Measurements from ENCODE around the gene DAPK3. TPM values are rescaled to one million over a fixed set of nuclear protein-coding genes. Genes with fewer than 3 reads are reported as not detected.
"Not testable (repeated sequence)": the region's sequence is repeated elsewhere in the genome, so short reads cannot be mapped to it uniquely, and the experiment has no call there.

DAPK3 gene
- total RNA-seq, 1 donor from 2014 or later, result 105 TPM

DNA sequence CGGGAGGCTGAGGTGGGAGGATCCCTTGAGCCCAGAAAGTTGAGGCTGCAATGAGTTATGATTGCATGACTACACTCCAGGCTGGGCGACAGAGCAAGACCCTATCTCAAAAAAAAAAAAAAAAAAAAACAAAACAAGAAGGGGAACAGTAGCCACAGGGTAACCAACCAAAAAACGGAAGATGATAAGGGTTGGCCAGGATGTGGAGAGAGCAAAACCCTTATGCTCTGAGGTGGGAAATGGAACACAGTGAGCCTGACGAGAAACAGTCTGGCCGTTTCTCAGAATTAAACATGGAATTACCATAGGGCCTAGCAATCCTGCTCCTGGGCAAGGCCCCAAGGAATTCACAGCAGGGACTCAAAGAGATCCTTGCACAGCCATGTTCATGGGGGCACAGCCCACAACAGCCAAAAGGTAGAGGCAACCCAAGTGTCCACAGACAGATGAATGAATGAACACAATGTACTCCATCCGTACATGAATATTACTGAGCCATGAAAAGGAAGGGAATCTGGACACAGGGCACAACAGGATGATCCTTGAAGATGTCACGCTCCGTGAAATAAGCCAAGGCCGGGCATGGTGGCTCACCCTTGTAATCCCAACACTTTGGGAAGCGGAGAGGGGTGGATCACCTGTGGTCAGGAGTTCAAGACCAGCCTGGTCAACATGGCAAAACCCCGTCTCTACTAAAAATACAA lies 26.7 kb downstream of the DAPK3 start:
- no peak for FAIRE-seq
- TF ChIP-seq, protein P1, sequence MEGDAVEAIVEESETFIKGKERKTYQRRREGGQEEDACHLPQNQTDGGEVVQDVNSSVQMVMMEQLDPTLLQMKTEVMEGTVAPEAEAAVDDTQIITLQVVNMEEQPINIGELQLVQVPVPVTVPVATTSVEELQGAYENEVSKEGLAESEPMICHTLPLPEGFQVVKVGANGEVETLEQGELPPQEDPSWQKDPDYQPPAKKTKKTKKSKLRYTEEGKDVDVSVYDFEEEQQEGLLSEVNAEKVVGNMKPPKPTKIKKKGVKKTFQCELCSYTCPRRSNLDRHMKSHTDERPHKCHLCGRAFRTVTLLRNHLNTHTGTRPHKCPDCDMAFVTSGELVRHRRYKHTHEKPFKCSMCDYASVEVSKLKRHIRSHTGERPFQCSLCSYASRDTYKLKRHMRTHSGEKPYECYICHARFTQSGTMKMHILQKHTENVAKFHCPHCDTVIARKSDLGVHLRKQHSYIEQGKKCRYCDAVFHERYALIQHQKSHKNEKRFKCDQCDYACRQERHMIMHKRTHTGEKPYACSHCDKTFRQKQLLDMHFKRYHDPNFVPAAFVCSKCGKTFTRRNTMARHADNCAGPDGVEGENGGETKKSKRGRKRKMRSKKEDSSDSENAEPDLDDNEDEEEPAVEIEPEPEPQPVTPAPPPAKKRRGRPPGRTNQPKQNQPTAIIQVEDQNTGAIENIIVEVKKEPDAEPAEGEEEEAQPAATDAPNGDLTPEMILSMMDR (IDR thresholded peaks at IDR 0.05; ENCODE audit: insufficient read depth, low read length, severe bottlenecking), result no peak

DNA sequence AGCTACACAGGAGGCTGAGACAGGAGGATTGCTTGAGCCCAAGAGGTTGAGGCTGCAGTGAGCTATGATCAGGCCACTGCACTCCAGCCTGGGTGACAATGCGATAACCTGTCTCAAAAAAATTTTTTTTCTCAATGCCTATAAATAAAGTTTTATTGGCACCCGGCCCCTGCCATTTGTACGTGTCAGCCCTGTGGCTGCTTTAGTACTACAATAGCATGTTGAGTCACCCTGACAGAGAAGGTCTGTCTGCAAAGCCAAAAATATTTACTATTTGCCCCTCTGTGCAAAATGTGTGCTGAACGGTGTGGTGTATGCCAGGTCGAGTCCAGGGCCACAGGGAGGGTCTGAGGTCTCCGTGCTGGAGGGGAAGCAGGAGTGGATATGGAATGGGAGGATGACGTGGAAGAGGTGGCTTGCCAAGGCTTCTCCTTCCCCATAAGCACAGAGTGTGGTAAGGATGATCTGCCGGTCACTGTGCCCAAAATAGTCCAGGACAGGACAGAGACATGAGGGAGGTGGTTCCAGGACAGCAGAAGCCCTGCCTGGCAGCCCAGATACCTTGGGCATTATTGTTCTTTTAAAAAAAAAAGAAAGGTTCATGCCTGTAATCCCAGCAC lies 28.0 kb downstream of the DAPK3 start:
- no peak for FAIRE-seq
- Histone ChIP-seq H3K4me3 (ENCODE audit: low read depth, low read length) (no peak overlapping the region), H3K36me3 (ENCODE audit: control insufficient read depth, insufficient read depth, low read length) (no peaks in the 10 kb centered on the region), H3K27me3 (ENCODE audit: control insufficient read depth, insufficient read depth, low read length) (no peaks in the 10 kb centered on the region)
- TF ChIP-seq, protein P1 (IDR thresholded peaks at IDR 0.05; ENCODE audit: insufficient read depth, low read length, severe bottlenecking), result no peak
- no peak for DNase-seq (ENCODE audit: low read depth)

More for the DNA sequence above, 26.7 kb downstream of the DAPK3 start:
- H3K27me3 ChIP-seq (ENCODE audit: control insufficient read depth, insufficient read depth, low read length), result no peaks in the 10 kb centered on the region
- no peak for DNase-seq (ENCODE audit: low read depth)
- no peak overlapping the region for H3K4me3 ChIP-seq (ENCODE audit: low read depth, low read length)
- H3K36me3 ChIP-seq (ENCODE audit: control insufficient read depth, insufficient read depth, low read length), result no peaks in the 10 kb centered on the region

DNA sequence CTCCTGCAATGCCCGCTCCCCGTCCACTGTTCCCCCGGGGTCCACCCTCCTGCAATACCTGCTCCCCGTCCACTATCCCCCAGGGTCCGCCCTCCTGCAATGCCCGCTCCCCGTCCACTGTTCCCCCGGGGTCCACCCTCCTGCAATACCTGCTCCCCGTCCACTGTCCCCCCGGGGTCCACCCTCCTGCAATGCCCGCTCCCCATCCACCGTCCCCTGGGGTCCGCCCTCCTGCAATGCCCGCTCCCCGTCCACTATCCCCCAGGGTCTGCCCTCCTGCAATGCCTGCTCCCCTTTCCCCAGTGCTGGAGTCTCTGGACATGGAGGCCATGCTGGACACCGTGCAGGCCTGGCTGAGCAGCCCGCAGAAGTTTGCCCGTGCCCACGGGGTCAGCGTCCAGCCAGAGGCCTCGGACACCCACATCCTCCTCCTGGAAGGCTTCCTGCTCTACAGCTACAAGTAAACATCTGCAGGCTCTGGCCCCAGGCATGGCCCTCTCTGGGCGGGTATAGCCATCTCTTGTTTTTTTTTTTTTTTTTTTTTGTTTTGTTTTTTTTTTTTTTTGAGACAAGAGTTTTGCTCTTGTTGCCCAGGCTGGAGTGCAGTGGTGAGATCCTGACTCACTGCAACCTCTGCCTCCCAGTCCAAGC lies 32.5 kb downstream of the DAPK3 start:
- H3K36me3 ChIP-seq (ENCODE audit: control insufficient read depth, insufficient read depth, low read length), result not testable (repeated sequence)

DNA sequence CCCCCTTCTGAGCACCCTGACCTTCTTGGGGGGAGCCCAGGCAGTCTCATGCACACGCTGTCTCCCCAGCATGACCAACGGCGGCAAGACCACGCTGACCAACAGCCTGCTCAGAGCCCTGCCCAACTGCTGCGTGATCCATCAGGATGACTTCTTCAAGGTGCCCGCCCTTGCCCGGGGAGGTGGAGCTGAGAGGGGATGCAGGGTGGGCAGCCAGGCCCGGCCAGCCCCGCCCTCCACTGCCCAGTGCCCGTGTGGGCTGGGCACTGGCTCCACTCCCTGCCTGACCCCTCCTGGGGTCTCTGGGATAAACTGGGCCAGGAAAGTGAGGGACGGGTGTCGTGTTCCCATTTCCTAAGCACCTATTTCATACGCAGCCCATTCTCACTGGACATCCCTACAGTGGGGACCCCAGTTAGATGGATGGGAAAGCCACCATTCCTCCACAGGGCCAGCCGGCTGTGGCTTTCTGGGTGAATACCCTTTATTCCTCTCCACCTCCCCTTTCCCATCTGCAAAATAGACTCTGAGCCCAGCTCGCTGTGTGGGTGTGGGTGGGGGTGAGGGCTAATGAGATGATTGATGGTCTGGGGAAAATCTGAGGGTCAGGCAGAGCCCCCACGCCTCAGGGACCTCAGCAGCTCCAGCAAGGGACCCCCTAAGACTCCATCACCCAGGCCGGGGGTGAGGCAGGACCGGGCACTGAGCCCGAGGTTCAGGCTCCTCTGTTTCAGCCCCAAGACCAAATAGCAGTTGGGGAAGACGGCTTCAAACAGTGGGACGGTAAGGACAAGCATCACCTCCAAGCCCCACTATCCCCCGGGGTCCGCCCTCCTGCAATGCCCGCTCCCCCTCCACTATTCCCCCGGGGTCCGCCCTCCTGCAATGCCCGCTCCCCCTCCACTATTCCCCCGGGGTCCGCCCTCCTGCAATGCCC lies 34.1 kb downstream of the DAPK3 start:
- FAIRE-seq (no peak), DNase-seq (ENCODE audit: low read depth) (no peak)
- TF ChIP-seq, protein P1 (IDR thresholded peaks at IDR 0.05; ENCODE audit: insufficient read depth, low read length, severe bottlenecking), result no peak
- peaks cover 6% of the 10 kb centered on the region for H3K27me3 ChIP-seq (ENCODE audit: control insufficient read depth, insufficient read depth, low read length)
- H3K4me3 ChIP-seq (ENCODE audit: low read depth, low read length), result no peak overlapping the region
- no peaks in the 10 kb centered on the region for H3K36me3 ChIP-seq (ENCODE audit: control insufficient read depth, insufficient read depth, low read length)

More for the DNA sequence above, 32.5 kb downstream of the DAPK3 start:
- not testable (repeated sequence) for FAIRE-seq; H3K27me3 ChIP-seq (ENCODE audit: control insufficient read depth, insufficient read depth, low read length); H3K4me3 ChIP-seq (ENCODE audit: low read depth, low read length); DNase-seq (ENCODE audit: low read depth)

DNA sequence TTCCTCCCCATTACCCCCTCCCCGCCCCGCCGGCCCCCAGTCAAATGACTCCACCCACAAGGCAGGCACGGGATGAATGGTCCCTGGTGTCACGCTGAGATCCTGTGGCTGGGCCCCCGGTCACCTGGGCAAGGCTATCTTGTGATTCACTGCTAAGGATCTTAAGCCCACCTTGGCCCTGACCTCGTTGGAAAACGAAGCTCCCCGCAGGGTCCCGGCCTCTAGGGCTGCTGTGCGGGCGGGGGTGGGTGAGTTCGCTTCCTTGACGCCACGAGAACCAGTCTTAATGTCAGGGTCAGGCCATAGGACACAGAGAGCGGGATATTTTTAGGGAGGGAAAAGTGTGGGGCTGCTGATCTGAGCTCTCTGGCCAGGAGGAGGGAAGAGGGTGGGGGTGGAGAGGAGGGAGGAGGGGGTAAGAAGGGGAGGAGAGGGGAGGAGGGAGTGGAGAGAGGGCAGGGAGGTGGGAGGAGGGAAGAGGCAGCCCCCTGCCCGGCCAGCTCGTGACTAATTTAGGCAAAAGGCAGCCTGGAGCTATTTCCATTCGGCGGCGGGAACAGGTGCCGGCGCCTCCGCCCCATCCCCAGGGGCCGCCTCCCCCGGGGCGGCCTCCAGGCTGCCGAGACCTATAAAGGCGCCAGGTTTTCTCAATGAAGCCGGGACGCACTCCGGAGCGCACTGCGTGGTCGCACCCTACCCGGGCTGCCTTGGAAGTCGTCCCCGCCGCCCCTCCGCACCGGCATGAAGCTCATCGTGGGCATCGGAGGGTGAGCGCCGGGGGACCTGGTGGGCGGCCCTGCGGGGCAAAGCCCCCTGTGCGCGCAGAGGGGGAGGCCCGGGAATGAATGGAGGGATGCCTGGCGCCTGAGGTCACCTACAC lies 37.7 kb downstream of the DAPK3 start, which contains the start of gene NMRK2:
Gene NMRK2 (plus strand): TSS at position 139 of the 880 bp plus-strand sequence. CDS start 603 bp downstream, at position 742.
- Histone ChIP-seq H3K27me3 (ENCODE audit: control insufficient read depth, insufficient read depth, low read length) (peaks cover 6% of the 10 kb centered on the region), H3K4me3 (ENCODE audit: low read depth, low read length) (no peak within 1 kb of the TSS), H3K36me3 (ENCODE audit: control insufficient read depth, insufficient read depth, low read length) (no peaks in the 10 kb centered on the region)
- TF ChIP-seq, protein P1 (IDR thresholded peaks at IDR 0.05; ENCODE audit: insufficient read depth, low read length, severe bottlenecking), result no peak
- FAIRE-seq, result no peak
- DNase-seq (ENCODE audit: low read depth), result no peak
